GM12875 (cell line): Measurements from ENCODE around the gene AGK.
"Not testable (repeated sequence)": the region's sequence is repeated elsewhere in the genome, so short reads cannot be mapped to it uniquely, and the experiment has no call there.

Experiments used
- H3K4me3 ChIP-seq: one replicate; pipeline ENCODE4 v1.5.1; 2011; ENCODE audit warnings: low read depth, low read length, control low read depth
- CTCF ChIP-seq: IDR thresholded peaks from 2 replicates; pipeline ENCODE4 v1.5.1; 2011; ENCODE audit warnings: low read depth, mild to moderate bottlenecking, control low read depth, inconsistent platforms, low read length, moderate library complexity, borderline replicate concordance; ENCODE audit not compliant: insufficient read depth

AGK gene

GRCh38 chr7:141550386-141551093, 670 bp upstream of the AGK start:
- no peak for TF ChIP-seq CTCF
- peak overlapping the region; percentile 91 for H3K4me3 ChIP-seq

GRCh38 chr7:141551782-141552181, 572 bp downstream of the AGK start:
- peak overlapping the region; percentile 91 for H3K4me3 ChIP-seq
- no peak for TF ChIP-seq CTCF

GRCh38 chr7:141557360-141557759, 6.2 kb downstream of the AGK start:
- no peak overlapping the region for H3K4me3 ChIP-seq
- TF ChIP-seq CTCF = no peak

- H3K4me3 ChIP-seq = not testable (repeated sequence)
Measured at GRCh38 chr7:141557831-141558531, 6.8 kb downstream of the AGK start.

GRCh38 chr7:141558544-141559183, 7.5 kb downstream of the AGK start:
- no peak overlapping the region for H3K4me3 ChIP-seq
- TF ChIP-seq CTCF = no peak

GRCh38 chr7:141559961-141560360, 8.8 kb downstream of the AGK start:
- TF ChIP-seq CTCF = no peak
- H3K4me3 ChIP-seq = no peak overlapping the region

- no peak for TF ChIP-seq CTCF
- H3K4me3 ChIP-seq = no peak overlapping the region
Measured at GRCh38 chr7:141562036-141562435, 10.8 kb downstream of the AGK start.
